Activated CD4-positive, alpha-beta T cell treated with anti-CD3 and anti-CD28 coated beads for 4 hours (primary cell): ENCODE data around the gene PSMB4.
A peak's percentile ranks its signal among the peaks of the same experiment; 100 is the strongest.
"Not testable (repeated sequence)": the region's sequence is repeated elsewhere in the genome, so short reads cannot be mapped to it uniquely, and the experiment has no call there.

Experiments
- DNase-seq, 2 donors: peaks; one replicate each; pipeline ENCODE4 v3.0.0-alpha.2; 2020

The PSMB4 gene

GRCh38 chr1:151399324-151400171 is at the start of gene PSMB4:
TSS of gene PSMB4 (plus strand) at chr1:151399573. CDS start at chr1:151399588, 15 bp downstream.
- peak; percentile 74 to 78 for DNase-seq

GRCh38 chr1:151350323-151350722 is 49.0 kb upstream of the PSMB4 start:
- DNase-seq = not testable (repeated sequence)

GRCh38 chr1:151352021-151352718 is 47.2 kb upstream of the PSMB4 start:
- no peak for DNase-seq

GRCh38 chr1:151356696-151357095 is 42.7 kb upstream of the PSMB4 start:
- no peak for DNase-seq

GRCh38 chr1:151361883-151362282 is 37.5 kb upstream of the PSMB4 start:
- no peak for DNase-seq

- no peak for DNase-seq
These were observed 36.8 kb upstream of the PSMB4 start for GRCh38 chr1:151362308-151363155.

- DNase-seq = no peak
These were observed 34.4 kb upstream of the PSMB4 start for GRCh38 chr1:151364996-151365395.

- no peak for DNase-seq
These were observed 31.5 kb upstream of the PSMB4 start for GRCh38 chr1:151367658-151368392.

GRCh38 chr1:151368393-151369301 is 30.7 kb upstream of the PSMB4 start:
- DNase-seq = no peak

GRCh38 chr1:151369302-151369610 is 30.1 kb upstream of the PSMB4 start:
- no peak for DNase-seq

- DNase-seq = no peak
These were observed 29.7 kb upstream of the PSMB4 start for GRCh38 chr1:151369621-151370048.

- DNase-seq = no peak
These were observed 29.0 kb upstream of the PSMB4 start for GRCh38 chr1:151370211-151370911.

- DNase-seq = no peak
These were observed 27.9 kb upstream of the PSMB4 start for GRCh38 chr1:151371370-151372057.

- DNase-seq = no peak
These were observed 27.1 kb upstream of the PSMB4 start, which contains the start of gene SELENBP1 for GRCh38 chr1:151372058-151372934. TSS of gene SELENBP1 (minus strand) at chr1:151372705. CDS start at chr1:151372641, 64 bp downstream.

GRCh38 chr1:151373196-151373595 is 26.2 kb upstream of the PSMB4 start:
- DNase-seq = no peak

GRCh38 chr1:151377150-151377884 is 22.1 kb upstream of the PSMB4 start:
- DNase-seq = no peak

GRCh38 chr1:151384584-151384983 is 14.8 kb upstream of the PSMB4 start:
- no peak for DNase-seq

GRCh38 chr1:151386002-151386401 is 13.4 kb upstream of the PSMB4 start:
- no peak for DNase-seq
